Suppressor macrophage (primary cell): ENCODE measurements around the gene AATF.

ENCODE experiments used
- DNase-seq, 4 experiments: peaks; one replicate each; pipeline ENCODE4 v3.0.0-alpha.2; 2020 to 2022
- total RNA-seq, 17 experiments: gene quantifications; one replicate each; lab custom pipeline; 2026; ENCODE audit warnings: mixed read lengths in 6 of 17, inconsistent platforms in 3 of 17; lab: John Stamatoyannopoulos, UW

Gene AATF
- 31.2 to 73.4 (median 45.8) reads per million in 17 experiments for total RNA-seq

GRCh38 chr17:36948717-36949460 lies at the start of gene AATF:
AATF (plus strand) TSS chr17:36948954; CDS start chr17:36949126, 172 bp downstream.
- DNase-seq, result peak; percentile 98 to 99 (median 99)

GRCh38 chr17:36899250-36900159 lies 49.2 kb upstream of the AATF start:
- DNase-seq, result peak in 1 of 4 experiments; percentile 6

GRCh38 chr17:36900160-36900512 lies 48.6 kb upstream of the AATF start:
- no peak for DNase-seq

- no peak for DNase-seq
Observed at GRCh38 chr17:36901506-36901905, 47.2 kb upstream of the AATF start.

- DNase-seq, result no peak
Observed at GRCh38 chr17:36907407-36907806, 41.3 kb upstream of the AATF start.

GRCh38 chr17:36910513-36910912 lies 38.2 kb upstream of the AATF start:
- no peak for DNase-seq

- DNase-seq, result no peak
Observed at GRCh38 chr17:36911001-36911400, 37.8 kb upstream of the AATF start.

- DNase-seq, result no peak
Observed at GRCh38 chr17:36913132-36913531, 35.6 kb upstream of the AATF start.

- peak; percentile 49 to 70 (median 68) for DNase-seq
Observed at GRCh38 chr17:36918211-36918691, 30.5 kb upstream of the AATF start.

- DNase-seq, result no peak
Observed at GRCh38 chr17:36919407-36919968, 29.3 kb upstream of the AATF start.

GRCh38 chr17:36920032-36921005 lies 28.4 kb upstream of the AATF start:
- no peak for DNase-seq

GRCh38 chr17:36921095-36921851 lies 27.5 kb upstream of the AATF start:
- DNase-seq, result no peak

- DNase-seq, result no peak
Observed at GRCh38 chr17:36922175-36922574, 26.6 kb upstream of the AATF start.

GRCh38 chr17:36923814-36924221 lies 24.9 kb upstream of the AATF start:
- DNase-seq, result no peak

GRCh38 chr17:36926226-36926625 lies 22.5 kb upstream of the AATF start:
- no peak for DNase-seq

GRCh38 chr17:36926701-36927100 lies 22.1 kb upstream of the AATF start:
- DNase-seq, result no peak

GRCh38 chr17:36928471-36929345 lies 20.0 kb upstream of the AATF start:
- no peak for DNase-seq

- DNase-seq, result no peak
Observed at GRCh38 chr17:36929851-36930582, 18.7 kb upstream of the AATF start.

- DNase-seq, result no peak
Observed at GRCh38 chr17:36930583-36930900, 18.2 kb upstream of the AATF start.
